PC-9 (cell line): ENCODE measurements around the gene MUC5AC. TPM values are rescaled to one million over a fixed set of nuclear protein-coding genes. Genes with fewer than 3 reads are reported as not detected.
"Not testable (repeated sequence)": the region's sequence is repeated elsewhere in the genome, so short reads cannot be mapped to it uniquely, and the experiment has no call there.

ENCODE experiments used
- BruUV-seq: library from RNA; stranded (reverse); fragments of 400-500 nt; replicated peaks from 2 replicates; lab custom pipeline; 2021; lab: Mats Ljungman, UMichigan
- CTCF ChIA-PET: fragments of 300-600 bp; sonication (Branson Sonifier 250); formaldehyde crosslinking; loops from one replicate; lab custom pipeline; 2022; ENCODE audit warnings: antibody characterized with exemption; lab: Charles Lee
- POLR2A ChIA-PET: fragments of 300-600 bp; sonication (Branson Sonifier 250); formaldehyde crosslinking; loops from one replicate; lab custom pipeline; 2022; ENCODE audit warnings: antibody characterized with exemption; ENCODE audit not compliant: unreplicated experiment; lab: Charles Lee
- DNase-seq, 2 experiments: peaks; one replicate each; pipeline versions ENCODE4 v3.0.0 to v3.0.0-alpha.2; 2015 to 2022; ENCODE audit warnings: mixed read lengths in 1 of 2
- H2AFZ ChIP-seq: fragments of 200-600 bp; sonication (generic); 2 replicates; pipeline ENCODE4 v1.8.1; 2017; ENCODE audit warnings: antibody characterized with exemption
- H3F3A ChIP-seq: fragments of 200-600 bp; sonication (generic); 2 replicates; pipeline ENCODE4 v1.8.1; 2017; ENCODE audit warnings: antibody characterized with exemption, mild to moderate bottlenecking, low read depth; ENCODE audit not compliant: insufficient read depth
- H3K27ac ChIP-seq: fragments of 200-600 bp; sonication (generic); 2 replicates; pipeline ENCODE4 v1.6.1; 2016; ENCODE audit warnings: mixed run types
- H3K27me3 ChIP-seq: fragments of 200-600 bp; sonication (generic); 2 replicates; pipeline ENCODE4 v1.6.1; 2016; ENCODE audit warnings: low read depth, mixed run types; ENCODE audit not compliant: insufficient read depth
- H3K36me3 ChIP-seq: fragments of 200-600 bp; sonication (generic); 2 replicates; pipeline ENCODE4 v1.6.1; 2016; ENCODE audit warnings: low read depth, mixed run types
- H3K4me1 ChIP-seq: fragments of 200-600 bp; sonication (generic); replicated peaks from 2 replicates; pipeline ENCODE4 v1.6.1; 2016; ENCODE audit warnings: mixed run types; ENCODE audit not compliant: insufficient read depth
- H3K4me2 ChIP-seq: fragments of 200-600 bp; sonication (generic); 2 replicates; pipeline ENCODE4 v1.6.1; 2017; ENCODE audit warnings: mixed run types
- H3K4me3 ChIP-seq: fragments of 200-600 bp; sonication (generic); 2 replicates; pipeline ENCODE4 v1.6.1; 2016; ENCODE audit warnings: mixed run types
- H3K79me2 ChIP-seq: fragments of 200-600 bp; sonication (generic); 2 replicates; pipeline ENCODE4 v1.6.1; 2017; ENCODE audit warnings: low read depth, mixed run types
- H3K9me2 ChIP-seq: fragments of 200-600 bp; sonication (generic); 2 replicates; pipeline ENCODE4 v1.8.1; 2017; ENCODE audit warnings: mild to moderate bottlenecking; ENCODE audit not compliant: insufficient read depth
- H3K9me3 ChIP-seq: fragments of 200-600 bp; sonication (generic); 2 replicates; pipeline ENCODE4 v1.8.1; 2016; ENCODE audit warnings: low read depth; ENCODE audit not compliant: insufficient read depth
- H4K20me1 ChIP-seq: fragments of 200-600 bp; sonication (generic); 2 replicates; pipeline ENCODE4 v1.8.1; 2017; ENCODE audit not compliant: insufficient read depth
- EZH2 ChIP-seq: fragments of 200-600 bp; sonication (generic); IDR thresholded peaks from 2 replicates; pipeline ENCODE4 v1.8.0; 2017; ENCODE audit warnings: antibody characterized with exemption, low read depth
- intact Hi-C: fragments of 100-400 bp; cut with micrococcal nuclease; formaldehyde crosslinking; loops from one replicate; pipeline ENCODE4 v1.10.0; 2022; ENCODE audit not compliant: unreplicated experiment
- total RNA-seq: library from RNA; stranded (reverse); gene quantifications from 2 replicates; pipeline ENCODE4 v1.2.3, GENCODE V29; 2021
- TF ChIP-seq, protein P1 (sequence below): fragments of 200-600 bp; sonication (generic); conservative IDR thresholded peaks from 2 replicates; pipeline ENCODE4 v1.6.1; 2017; ENCODE audit warnings: mixed run types, antibody characterized with exemption, mild to moderate bottlenecking, moderate library complexity

Gene MUC5AC
- total RNA-seq, 1 experiment from 2014 or later, result 0.09 TPM

GRCh38 chr11:1189816-1190215 lies 32.1 kb downstream of the MUC5AC start:
- H3F3A ChIP-seq, H3K36me3 ChIP-seq, H3K27ac ChIP-seq, POLR2A ChIA-PET, H2AFZ ChIP-seq, H3K4me2 ChIP-seq, intact Hi-C loops, H3K4me1 ChIP-seq, H3K79me2 ChIP-seq, H3K9me3 ChIP-seq, H3K4me3 ChIP-seq, H4K20me1 ChIP-seq, CTCF ChIA-PET, DNase-seq, H3K9me2 ChIP-seq, BruUV-seq: not testable (repeated sequence)
- H3K27me3 ChIP-seq, result peaks cover 21% of the 10 kb centered on the region

DNA sequence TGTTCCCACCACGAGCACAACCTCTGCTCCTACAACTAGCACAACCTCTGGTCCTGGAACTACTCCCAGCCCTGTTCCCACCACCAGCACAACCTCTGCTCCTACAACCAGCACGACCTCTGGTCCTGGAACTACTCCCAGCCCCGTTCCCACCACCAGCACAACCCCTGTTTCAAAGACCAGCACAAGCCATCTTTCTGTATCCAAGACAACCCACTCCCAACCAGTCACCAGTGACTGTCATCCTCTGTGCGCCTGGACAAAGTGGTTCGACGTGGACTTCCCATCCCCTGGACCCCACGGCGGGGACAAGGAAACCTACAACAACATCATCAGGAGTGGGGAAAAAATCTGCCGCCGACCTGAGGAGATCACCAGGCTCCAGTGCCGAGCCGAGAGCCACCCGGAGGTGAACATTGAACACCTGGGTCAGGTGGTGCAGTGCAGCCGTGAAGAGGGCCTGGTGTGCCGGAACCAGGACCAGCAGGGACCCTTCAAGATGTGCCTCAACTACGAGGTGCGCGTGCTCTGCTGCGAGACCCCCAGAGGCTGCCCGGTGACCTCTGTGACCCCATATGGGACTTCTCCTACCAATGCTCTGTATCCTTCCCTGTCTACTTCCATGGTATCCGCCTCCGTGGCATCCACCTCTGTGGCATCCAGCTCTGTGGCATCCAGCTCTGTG lies 34.2 kb downstream of the MUC5AC start:
- intact Hi-C loops, H3K27ac ChIP-seq, H3K27me3 ChIP-seq: not testable (repeated sequence)

GRCh38 chr11:1192741-1193325 lies 35.1 kb downstream of the MUC5AC start:
- Histone ChIP-seq H2AFZ (no peak overlapping the region), H3K4me3 (no peak overlapping the region), H3K4me2 (no peak overlapping the region), H4K20me1 (no peaks in the 10 kb centered on the region), H3K79me2 (no peaks in the 10 kb centered on the region), H3F3A (no peaks in the 10 kb centered on the region), H3K4me1 (no peaks in the 10 kb centered on the region), H3K9me3 (no peaks in the 10 kb centered on the region), H3K27ac (no peak overlapping the region), H3K36me3 (no peaks in the 10 kb centered on the region), H3K9me2 (no peaks in the 10 kb centered on the region), H3K27me3 (peaks cover 6% of the 10 kb centered on the region; the same call in 1 of the 2 replicates)
- TF ChIP-seq, protein P1, sequence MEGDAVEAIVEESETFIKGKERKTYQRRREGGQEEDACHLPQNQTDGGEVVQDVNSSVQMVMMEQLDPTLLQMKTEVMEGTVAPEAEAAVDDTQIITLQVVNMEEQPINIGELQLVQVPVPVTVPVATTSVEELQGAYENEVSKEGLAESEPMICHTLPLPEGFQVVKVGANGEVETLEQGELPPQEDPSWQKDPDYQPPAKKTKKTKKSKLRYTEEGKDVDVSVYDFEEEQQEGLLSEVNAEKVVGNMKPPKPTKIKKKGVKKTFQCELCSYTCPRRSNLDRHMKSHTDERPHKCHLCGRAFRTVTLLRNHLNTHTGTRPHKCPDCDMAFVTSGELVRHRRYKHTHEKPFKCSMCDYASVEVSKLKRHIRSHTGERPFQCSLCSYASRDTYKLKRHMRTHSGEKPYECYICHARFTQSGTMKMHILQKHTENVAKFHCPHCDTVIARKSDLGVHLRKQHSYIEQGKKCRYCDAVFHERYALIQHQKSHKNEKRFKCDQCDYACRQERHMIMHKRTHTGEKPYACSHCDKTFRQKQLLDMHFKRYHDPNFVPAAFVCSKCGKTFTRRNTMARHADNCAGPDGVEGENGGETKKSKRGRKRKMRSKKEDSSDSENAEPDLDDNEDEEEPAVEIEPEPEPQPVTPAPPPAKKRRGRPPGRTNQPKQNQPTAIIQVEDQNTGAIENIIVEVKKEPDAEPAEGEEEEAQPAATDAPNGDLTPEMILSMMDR, result no peak
- TF ChIP-seq EZH2, result no peak
- CTCF ChIA-PET, result no interaction called here
- BruUV-seq, result no TSS peak
- no peak for DNase-seq
- POLR2A ChIA-PET, result no interaction called here
- intact Hi-C loops, result no loop called here

More for the DNA sequence above, 34.2 kb downstream of the MUC5AC start:
- BruUV-seq, H3K4me1 ChIP-seq, H2AFZ ChIP-seq, H3K4me3 ChIP-seq, H3F3A ChIP-seq, POLR2A ChIA-PET, H3K9me3 ChIP-seq, H3K79me2 ChIP-seq, DNase-seq, CTCF ChIA-PET, H3K36me3 ChIP-seq, H4K20me1 ChIP-seq, H3K4me2 ChIP-seq, H3K9me2 ChIP-seq: not testable (repeated sequence)

DNA sequence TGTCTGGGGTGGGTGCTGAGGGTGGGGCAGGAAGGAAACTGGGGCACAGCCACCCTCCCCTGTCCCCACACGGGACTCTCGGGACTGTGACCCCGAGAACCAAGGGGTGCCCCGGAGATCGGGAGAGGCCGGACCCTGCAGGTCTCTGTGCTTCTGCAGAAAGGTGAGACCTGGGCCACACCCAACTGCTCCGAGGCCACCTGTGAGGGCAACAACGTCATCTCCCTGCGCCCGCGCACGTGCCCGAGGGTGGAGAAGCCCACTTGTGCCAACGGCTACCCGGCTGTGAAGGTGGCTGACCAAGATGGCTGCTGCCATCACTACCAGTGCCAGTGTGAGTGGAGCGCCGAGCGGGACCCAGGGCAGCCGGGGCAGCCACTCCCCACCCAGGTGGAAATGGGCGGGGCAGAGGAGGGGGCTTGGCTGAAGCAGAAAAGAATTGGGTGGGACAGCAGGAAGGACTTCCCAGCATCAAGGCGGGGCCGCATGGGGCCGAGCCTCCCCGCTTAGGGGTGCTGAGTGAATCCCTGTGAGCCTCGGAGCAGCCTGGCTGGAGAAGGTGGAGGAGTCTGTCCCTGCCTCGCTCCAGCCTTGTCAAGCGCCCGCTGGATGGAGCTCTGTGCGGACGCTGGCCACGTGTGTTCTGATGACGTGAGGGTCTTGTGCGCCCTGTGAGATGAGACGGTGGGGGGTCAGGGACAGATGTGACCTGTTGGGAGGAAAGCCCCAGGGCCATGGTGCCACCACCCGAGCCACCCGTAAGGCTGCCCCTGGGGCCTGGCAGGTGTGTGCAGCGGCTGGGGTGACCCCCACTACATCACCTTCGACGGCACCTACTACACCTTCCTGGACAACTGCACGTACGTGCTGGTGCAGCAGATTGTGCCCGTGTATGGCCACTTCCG lies 35.8 kb downstream of the MUC5AC start:
- no peaks in the 10 kb centered on the region for H3K79me2 ChIP-seq
- CTCF ChIA-PET, result no interaction called here
- no peaks in the 10 kb centered on the region for H3K4me1 ChIP-seq
- H3K9me2 ChIP-seq, result no peaks in the 10 kb centered on the region
- H3K4me3 ChIP-seq, result no peak overlapping the region
- H4K20me1 ChIP-seq, result no peaks in the 10 kb centered on the region
- no peak overlapping the region for H3K27ac ChIP-seq
- no peaks in the 10 kb centered on the region for H3K36me3 ChIP-seq
- H2AFZ ChIP-seq, result no peak overlapping the region
- intact Hi-C loops, result no loop called here
- BruUV-seq, result no TSS peak
- no peak for DNase-seq
- no peaks in the 10 kb centered on the region for H3K9me3 ChIP-seq
- POLR2A ChIA-PET, result no interaction called here
- H3F3A ChIP-seq, result no peaks in the 10 kb centered on the region
- no peak overlapping the region for H3K4me2 ChIP-seq
- TF ChIP-seq EZH2, result no peak
- H3K27me3 ChIP-seq, result peaks cover 6% of the 10 kb centered on the region; the same call in 1 of the 2 replicates
